ENCODE data around the gene NOS3.

GRCh38 chr7:150997817-150998216, 7.0 kb downstream of the NOS3 start:
- TF ChIP-seq CTCF (IDR thresholded peaks at IDR 0.05) (no peak), POLR2A (IDR thresholded peaks at IDR 0.05) (no peak)
